GM20431 (cell line): ENCODE data around the gene NOXA1.
"Not testable (repeated sequence)": the region's sequence is repeated elsewhere in the genome, so short reads cannot be mapped to it uniquely, and the experiment has no call there.

Source experiments
- in situ Hi-C: fragments of 300-500 bp; cut with MseI, MboI; formaldehyde crosslinking; loops from one replicate; pipeline ENCODE4 v1.15.0; 2020; ENCODE audit warnings: low sequenced_read_pairs; ENCODE audit not compliant: unreplicated experiment

NOXA1 gene

DNA sequence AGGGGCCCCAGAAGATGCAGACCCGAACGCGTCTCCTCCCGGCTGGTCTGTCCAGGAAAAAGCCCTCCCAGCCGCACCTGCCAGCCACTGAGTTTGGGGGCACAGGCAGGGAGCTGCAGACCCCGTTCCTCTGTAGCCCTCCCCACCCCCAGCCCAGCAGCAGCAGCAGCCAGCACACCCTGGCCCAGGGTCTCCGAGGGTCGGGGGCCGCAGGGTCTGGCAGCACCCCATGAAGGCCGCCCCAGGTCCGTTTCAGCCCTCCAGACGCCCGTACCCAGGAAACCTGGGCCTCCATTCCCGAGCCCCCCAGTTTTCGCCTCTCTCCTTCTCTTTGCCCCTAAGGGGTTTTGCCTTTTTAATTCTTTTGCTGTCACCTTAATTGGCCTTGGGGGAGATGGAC, 19.9 kb upstream of the NOXA1 start:
- in situ Hi-C loops: no loop called here

DNA sequence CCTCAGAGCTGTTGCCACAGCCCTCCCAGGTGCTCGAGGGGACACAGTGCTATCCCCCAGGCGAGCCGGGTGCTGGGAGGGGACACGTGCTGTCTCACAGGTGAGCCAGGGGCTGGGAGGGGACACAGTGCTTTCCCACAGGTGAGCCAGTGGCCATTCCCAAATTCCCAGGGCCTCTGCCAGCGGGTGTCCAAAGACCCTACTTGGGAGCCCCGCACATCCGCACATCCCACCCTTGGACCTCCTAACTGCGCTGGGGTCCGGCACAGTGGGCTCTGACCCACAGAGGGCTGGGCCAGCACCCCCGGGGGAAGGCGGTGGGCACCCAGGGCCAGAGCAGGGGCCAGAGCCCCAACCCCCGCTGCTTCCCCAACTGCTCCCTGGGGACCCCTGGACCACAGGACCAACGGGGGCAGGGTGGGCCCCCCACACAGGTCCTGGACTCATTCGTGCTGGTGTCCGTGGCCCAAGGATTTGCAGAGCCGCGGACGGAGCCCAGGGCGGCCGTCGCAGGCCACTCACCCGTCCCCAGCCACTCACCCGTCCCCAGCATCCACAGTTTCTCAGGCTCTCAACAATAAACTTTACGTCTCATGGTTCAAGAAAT, 18.1 kb upstream of the NOXA1 start:
- in situ Hi-C loops: no loop called here

DNA sequence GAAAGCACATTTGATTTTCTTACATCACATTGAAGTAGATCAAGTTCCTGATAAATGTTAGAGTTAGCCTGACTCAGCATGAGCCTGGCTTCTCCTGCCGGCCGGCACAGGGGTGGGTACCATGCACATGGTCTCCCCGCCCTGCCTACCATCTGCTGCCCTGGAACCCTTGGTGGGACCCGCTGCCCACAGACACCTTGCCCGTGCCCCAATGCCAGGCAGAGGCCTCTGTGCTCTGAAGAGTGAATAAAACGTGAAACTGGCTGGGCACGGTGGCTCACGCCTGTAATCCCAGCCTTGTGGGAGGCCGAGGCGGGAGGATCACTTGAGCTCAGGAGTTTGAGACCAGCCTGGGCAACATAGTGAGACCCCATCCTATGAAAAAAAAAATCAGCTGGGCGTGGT, 17.5 kb upstream of the NOXA1 start:
- in situ Hi-C loops: no loop called here

DNA sequence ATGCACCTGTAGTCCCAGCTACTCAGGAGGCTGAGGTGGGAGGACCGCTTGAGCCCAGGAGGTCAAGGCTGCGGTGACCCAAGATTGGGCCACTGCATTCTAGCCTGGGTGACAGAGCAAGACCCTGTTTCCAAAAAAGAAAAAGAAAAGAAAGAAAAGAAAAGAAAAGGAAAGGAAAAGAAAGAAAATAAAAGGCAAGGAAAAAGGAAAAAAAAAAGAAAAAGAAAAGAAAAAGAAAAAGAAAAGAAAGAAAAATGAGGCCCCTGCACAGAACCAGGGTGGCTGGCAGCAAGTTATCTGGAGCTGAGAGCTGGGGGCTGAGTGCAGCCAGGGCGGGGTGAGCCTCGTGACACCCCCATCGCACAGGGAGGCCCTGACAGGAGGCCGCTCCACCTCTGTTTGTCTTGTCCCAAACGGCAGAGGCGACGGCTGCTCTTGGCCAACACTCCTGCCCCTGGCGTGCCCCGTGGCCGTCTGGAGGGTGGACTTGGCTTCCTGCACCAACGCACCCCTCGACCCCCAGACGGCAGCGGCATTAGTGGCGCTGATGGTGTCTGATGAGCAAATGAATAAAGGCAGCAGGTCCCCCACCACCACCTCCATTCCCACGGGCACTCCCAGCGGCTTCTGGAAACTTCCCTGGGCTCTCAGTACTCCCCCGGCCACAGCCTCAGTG, 17.0 kb upstream of the NOXA1 start:
- in situ Hi-C loops: no loop called here

DNA sequence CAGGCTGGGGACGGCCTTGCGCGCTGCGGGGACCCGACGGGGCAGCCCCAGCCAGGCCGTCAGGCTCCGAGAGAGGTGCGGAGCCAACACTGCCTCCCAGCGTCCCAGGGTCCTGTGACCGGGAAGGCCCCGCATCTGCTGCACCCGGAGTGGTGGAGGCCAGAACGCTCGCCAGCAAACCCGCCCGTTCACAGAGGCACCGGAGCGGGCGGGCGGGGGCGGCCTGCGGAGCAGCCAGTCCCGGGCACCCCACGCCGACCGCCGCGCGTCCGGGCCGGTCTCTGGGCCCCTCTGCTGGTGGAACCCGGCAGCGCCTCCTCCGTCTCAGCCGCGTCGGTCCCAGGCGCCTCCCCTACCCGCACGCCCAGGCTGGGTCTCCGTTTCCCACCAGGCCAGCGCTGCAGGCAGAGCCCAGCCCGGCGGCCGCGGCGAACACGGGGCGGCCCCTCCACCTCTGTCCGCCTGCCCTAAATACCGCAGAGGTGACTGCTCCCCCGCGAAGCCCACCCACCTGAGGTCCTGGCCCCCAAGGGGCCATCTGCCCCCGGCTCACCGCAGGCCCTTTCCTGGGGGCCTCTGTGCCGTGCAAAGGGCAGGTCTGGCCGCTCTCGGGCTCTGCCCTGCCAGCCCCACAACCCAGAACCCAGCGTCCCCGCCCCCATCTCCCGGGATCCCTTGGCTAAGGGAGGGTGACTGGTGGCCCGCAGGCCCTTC, 16.2 kb upstream of the NOXA1 start:
- in situ Hi-C loops: no loop called here

DNA sequence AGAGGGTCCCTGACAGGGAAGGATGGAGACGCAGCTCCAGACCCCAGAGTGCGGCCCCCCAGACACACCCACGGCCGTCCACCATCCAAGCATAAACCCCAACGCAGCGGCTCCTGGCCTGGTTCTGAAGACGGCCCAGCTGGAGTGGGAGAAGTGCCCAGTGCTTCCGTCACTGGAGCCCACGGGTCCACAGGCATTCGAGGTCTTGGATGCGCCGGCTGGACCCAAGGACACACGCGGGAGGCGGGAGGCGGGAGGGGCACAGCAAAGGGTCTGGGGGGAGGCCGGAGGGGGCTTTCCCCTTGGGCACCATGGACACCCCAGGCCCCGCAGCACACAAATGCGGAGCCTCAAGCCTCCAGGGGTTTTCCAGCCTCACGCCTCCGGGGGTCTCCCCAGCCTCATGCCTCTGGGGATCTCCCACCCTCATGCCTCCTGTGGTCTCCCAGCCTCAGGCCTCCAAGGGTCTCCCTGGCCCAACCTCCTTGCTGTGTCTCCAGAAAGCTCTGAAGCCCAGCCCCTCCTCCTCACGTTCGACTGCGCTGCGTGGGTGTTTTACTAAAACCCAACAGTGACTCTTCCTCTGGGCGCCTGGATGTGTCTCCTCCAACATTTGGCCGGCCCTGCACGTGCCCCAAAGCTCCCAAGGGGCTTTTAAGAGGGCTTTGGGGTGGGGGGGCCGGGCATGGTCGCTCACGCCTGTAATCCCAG, 15.4 kb upstream of the NOXA1 start:
- in situ Hi-C loops: no loop called here

DNA sequence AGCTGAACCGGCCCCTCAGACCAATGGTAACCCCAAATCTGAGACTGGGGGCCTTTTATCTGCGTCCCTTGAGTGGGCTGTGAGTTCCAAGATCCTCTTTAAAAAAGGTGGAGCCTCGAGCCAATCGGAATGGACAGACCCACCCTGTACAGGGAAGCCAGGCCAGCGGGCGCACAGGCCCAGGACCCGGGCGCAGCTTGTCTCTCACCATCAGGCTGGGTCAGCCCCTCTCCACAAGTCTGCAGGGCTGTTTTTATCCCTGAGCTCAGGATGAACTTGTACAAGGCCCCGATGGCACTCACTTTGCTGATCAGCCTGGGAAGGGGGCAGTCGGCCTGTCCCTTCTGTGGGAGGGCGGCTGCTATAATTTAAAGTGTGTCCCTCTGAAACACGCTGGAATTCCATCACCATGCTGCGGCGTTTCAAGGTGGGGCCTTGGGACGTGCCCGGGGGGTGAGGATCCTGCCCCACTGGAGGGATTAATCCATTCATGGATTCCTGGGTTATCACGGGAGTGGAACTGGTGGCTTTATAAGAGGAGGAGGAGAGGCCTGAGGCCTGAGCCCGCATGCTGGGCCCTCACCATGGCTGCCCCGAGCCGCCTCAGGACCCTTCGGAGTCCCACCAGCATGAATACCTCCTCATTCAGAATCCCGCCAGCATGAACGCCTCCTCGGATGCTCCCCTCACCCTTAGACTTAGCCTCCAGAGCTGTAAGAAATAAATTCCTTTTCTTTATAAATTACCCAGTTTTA, 14.4 kb upstream of the NOXA1 start:
- in situ Hi-C loops: no loop called here

DNA sequence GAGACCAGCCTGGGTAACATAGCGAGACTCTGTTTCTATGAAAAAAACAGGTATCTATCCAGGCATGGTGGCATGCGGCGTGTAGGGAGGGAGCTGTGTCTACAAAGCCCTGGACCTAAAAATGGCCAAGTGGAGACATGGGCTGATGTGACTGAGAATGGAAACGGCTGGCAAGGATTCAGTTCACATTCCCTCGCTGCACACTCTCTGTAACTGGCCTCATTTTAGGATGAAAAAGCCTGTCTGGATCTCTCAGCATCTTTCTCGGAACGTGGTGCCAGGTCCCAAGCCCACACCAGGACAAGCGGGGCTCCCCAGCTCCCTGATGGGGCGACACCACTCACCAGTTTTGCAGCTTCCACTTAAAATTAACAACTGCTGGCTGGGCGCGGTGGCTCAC, 13.7 kb upstream of the NOXA1 start:
- in situ Hi-C loops: no loop called here

DNA sequence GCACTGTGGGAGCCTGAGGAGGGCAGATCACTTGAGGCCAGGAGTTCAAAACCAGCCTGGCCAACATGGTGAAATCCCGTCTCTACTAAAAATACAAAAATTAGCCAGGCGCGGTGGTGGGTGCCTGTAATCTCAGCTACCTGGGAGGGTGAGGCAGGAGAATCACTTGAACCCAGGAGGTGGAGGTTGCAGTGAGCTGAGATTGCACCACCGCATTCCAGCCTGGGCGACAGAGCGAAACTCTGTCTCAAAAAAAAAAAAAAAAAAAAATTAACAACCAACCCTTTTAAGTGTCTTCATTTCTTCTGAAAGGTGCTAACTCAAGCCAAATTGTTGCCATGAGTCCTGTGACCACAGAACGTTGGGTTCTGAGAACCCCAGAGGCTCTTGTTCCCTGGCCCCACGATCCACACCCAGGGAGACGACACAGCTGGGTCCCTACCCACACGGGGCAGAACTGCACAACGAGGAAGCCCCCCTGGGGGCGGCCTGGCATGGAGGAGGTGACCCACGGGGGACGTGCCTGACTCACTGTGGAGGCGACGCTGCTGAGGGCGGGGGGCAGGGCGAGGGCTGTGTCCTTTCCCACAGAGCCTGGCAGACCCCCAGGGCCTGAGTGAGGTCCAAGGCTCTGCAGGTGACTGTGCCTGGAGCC, 12.8 kb upstream of the NOXA1 start:
- in situ Hi-C loops: not testable (repeated sequence)

DNA sequence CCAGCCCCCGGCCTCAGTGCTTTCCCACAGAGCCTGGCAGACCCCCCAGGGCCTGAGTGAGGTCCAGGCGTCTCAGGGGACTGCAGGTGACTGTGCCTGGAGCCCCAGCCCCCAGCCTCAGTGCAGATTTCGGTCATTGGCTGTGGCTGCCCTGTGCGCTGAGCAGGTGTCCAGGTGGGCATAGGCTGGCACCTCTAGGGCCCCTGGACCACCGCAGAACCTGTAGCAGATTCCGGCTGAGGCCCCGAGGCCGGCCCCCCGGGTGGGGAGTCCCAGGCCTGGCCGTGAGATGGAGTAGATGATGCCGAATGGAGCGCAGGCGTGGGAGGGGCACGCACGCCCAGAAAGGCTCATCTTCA, 12.3 kb upstream of the NOXA1 start:
- in situ Hi-C loops: no loop called here

DNA sequence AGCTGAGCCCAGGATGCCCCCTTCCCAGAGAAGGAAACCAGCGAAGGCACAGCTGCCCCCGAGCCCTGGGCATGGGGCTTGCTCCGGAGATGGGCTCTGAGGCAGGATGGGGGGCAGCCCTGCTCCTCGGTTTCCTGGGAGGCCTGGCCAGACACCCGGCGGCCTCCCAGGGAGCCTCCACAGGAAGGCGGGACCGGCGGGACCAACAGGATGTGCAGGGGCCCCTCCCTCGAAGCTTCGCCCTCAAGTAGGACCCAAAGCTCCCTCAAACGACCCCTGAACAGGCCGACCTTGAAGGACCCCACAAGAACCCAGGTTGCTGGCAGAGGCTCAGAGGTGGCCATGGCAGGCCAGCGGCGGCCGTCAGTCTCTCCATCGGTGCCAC, 11.9 kb upstream of the NOXA1 start:
- in situ Hi-C loops: no loop called here

DNA sequence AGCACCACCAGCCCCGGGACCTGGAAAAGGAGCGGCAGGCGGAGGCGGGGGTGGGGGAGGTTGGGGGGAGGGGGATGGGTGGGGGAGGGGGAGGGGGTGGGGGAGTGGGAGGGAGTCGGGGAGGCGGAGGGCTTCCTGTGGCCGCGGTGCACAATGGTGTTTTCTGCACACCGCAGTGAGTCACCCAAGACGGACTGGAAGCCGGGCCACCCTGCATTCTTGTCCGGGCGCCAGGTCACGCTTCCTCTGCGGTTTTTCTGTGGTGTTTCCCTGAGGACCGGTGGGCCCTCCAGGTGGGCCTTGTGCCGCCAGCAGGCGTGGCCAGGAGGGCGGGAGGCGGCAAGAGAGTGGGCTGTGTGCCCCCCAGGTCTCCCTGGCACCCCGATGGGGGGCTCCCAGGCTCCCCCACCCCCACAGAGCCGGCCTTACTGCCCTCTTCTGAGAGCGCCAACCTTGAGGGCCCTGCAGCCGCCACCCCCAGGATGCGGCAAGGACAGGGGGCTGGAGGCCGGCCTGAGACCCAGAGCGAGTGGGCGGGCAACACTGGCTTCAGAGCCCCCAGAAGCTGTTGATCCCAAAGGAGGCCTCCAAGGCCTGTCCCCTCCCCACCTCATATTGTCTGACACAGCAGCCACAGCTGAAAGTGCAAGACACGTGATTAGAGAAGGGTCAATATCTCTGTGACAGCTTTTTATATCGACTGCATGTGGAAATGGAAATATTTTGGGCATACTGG, 11.4 kb upstream of the NOXA1 start:
- in situ Hi-C loops: no loop called here

DNA sequence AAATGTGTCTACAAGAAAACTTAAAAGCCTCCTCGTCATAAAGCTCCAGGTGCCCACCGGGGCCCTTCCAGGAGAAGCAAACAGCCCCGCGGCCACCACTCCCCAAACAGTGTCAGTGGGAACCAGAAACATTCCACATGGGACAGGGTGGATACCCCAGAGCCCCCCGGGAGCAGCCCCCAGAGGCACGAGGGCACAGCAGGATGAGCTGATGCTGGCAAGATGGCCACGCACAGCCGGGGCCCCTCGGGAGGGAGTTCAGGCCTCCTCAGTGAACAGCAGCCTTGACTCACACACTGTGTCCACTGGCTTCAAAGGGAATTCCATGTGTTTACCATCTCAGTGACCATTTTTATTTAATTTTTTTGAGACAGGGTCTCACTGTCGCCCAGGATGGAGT, 10.8 kb upstream of the NOXA1 start:
- in situ Hi-C loops: no loop called here

DNA sequence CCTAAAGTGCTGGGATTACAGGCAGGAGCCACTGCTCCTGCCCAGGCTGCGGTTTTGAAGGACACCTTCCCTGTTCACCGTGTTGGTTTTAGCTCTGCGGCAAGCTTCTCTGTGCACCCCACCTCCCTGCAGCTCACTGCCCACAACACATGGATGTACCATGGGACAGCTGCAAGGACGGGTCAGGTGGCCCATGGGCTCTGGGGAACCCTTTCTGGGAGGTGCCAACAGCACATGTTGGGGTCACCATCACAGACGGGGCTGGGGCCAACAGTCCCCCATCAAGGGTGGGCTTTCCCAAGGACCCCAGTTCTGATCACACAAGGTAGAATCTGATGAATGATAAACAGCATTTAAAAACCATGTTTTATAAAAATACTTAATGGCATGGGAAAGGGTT, 7.7 kb upstream of the NOXA1 start:
- in situ Hi-C loops: no loop called here

DNA sequence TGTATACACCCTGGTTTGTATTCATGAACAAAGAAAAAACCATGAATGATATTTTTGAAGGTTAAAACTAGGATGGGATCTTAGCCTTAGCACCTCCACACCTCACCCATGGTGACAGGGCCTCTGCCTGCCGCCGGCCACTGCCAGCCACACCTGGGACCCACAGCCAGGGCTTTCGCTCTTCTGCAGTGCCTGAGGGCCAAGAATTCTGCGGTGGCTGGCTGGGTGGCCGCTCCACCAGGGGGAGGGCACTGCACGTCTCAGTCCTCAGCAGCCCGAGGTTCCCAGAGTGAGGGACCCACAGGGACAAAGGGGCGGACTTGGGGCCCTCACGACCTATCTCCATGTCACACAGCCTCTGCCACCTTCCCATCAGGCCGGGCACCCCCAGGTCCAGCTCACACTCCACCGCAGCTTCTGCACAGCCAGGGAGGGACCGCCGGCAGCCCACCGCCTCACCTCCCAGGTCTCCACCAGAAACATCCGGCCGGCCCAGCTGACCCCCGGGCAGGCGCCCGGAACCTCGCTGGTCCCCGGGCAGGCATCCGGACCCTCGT, 7.1 kb upstream of the NOXA1 start:
- in situ Hi-C loops: no loop called here

DNA sequence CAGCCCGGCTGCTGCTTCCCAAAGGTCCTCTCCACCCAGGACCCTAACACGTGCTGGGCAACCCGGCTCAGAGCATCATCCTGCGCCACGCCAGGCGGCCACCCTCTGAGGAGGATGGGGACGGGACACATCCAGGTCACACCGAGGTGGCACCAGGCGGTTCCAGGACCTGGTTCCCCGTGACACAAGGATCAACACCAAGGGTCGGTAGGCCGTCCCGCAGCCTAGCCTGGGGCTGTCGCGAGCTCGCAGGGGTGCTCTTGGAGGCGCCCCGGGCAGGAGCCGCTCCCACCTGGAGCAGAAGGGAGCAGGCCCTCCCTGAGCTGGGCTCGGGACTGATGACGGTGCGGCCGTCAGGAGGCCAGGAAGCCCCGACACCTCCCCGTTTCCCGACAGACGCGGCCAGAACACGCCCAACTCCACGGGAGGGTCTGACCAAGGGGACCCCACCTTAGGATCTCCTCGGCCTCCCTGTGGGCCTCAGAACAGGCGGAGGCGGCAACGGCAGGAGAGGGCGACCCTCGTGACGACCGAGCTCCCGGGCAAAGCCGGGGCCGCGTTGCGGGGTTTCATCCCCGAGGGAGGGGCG, 6.5 kb upstream of the NOXA1 start:
- in situ Hi-C loops: no loop called here

DNA sequence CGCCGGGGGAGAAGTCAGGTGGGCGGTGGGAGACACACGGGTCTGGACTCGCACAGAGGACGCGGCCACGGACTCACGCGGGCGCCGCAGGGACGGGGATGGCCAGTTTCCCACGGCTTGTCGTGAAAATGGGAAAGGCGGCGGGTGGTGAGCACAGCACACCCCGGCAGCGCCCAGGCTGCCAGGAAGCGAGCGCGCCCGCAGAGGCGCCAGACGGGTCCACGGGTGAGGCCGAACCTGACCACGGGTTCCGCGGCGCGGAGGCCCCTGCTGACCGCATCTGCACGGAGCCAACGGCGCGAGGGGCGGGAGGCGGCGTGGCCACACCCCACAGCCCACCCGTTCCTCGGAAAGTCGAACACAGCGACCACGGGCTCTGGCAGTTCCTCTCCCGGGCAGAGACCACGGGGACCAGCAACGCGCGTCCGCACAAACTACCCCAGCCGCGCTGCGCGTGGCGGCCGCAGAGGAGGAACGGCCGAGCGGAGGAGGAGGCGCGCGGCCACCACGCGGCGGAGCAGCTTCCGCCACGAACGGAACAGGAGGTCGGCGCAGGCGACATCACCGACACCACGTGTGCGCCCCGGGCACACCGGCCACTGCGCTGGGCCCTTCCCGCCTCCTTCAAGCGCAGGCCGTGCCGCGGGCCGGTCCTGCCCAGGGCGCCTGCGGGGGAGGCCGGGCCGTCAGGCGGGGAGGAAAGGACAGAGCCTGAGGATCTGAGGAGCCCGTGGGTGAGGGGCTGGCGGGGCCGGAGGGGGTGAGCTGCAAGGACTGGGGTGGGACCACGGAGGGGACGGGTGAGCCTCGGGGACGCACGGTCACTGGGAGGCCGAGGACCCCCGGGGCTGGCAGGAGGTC, 5.8 kb upstream of the NOXA1 start:
- in situ Hi-C loops: no loop called here
